ENCODE results near the gene GARS1.

DNA sequence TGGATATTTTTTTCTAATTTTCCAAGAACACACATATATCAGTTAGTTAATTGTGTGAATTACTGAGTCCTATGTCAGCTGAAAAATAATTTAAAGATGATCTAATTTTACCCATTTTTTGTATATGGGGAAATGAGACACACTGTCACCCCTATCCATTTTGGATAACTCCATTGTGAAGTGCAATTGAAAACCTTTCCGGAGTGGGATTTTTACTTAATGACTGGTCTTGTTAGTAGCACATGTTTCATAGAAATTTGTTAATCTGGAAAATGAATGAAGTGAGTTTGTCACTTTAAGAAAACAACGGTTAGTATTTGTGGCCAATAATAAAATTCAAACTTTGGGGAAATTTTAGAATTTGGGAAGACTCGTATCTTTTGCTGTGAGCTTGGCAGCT lies 2.0 kb downstream of the GARS1 start:
- TF ChIP-seq, protein P1, sequence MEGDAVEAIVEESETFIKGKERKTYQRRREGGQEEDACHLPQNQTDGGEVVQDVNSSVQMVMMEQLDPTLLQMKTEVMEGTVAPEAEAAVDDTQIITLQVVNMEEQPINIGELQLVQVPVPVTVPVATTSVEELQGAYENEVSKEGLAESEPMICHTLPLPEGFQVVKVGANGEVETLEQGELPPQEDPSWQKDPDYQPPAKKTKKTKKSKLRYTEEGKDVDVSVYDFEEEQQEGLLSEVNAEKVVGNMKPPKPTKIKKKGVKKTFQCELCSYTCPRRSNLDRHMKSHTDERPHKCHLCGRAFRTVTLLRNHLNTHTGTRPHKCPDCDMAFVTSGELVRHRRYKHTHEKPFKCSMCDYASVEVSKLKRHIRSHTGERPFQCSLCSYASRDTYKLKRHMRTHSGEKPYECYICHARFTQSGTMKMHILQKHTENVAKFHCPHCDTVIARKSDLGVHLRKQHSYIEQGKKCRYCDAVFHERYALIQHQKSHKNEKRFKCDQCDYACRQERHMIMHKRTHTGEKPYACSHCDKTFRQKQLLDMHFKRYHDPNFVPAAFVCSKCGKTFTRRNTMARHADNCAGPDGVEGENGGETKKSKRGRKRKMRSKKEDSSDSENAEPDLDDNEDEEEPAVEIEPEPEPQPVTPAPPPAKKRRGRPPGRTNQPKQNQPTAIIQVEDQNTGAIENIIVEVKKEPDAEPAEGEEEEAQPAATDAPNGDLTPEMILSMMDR (IDR thresholded peaks at IDR 0.05; ENCODE audit: insufficient read depth, low read depth, low read length) = no peak
- TF ChIP-seq EZH2 (IDR thresholded peaks at IDR 0.05; ENCODE audit: insufficient read depth, low read length) = no peak
